ENCODE measurements around the gene GRID2.

- TF ChIP-seq CTCF (IDR thresholded peaks at IDR 0.05) (no peak), POLR2A (IDR thresholded peaks at IDR 0.05) (no peak), EP300 (IDR thresholded peaks at IDR 0.05; ENCODE audit: low read depth) (no peak)
Measured at GRCh38 chr4:92847026-92847425, 543.3 kb downstream of the GRID2 start.

All from transverse colon (tissue), 3 donors.